GM12801 (cell line): ENCODE results near the gene OR2T27.

ENCODE experiments used
- CTCF ChIP-seq: IDR thresholded peaks from one replicate; pipeline ENCODE4 v1.5.1; 2011; ENCODE audit warnings: control low read depth; ENCODE audit not compliant: insufficient read length; ENCODE audit errors: extremely low read depth

Gene OR2T27

GRCh38 chr1:248621770-248622169 is 33.6 kb downstream of the OR2T27 start:
- TF ChIP-seq CTCF = no peak

- TF ChIP-seq CTCF = no peak
These were observed 36.5 kb downstream of the OR2T27 start for GRCh38 chr1:248618878-248619277.

GRCh38 chr1:248618119-248618518 is 37.2 kb downstream of the OR2T27 start:
- TF ChIP-seq CTCF = no peak

GRCh38 chr1:248613742-248614141 is 41.6 kb downstream of the OR2T27 start:
- no peak for TF ChIP-seq CTCF

GRCh38 chr1:248611883-248612414 is 43.4 kb downstream of the OR2T27 start:
- no peak for TF ChIP-seq CTCF

- no peak for TF ChIP-seq CTCF
These were observed 45.0 kb downstream of the OR2T27 start for GRCh38 chr1:248610301-248610700.
